ENCODE data around the gene KCNG2. TPM values are rescaled to one million over a fixed set of nuclear protein-coding genes. Genes with fewer than 3 reads are reported as not detected.

Gene KCNG2
- total RNA-seq, 1 experiment from 2014 or later, result not detected

- RAD21 ChIA-PET (ENCODE audit: low non-redundant PET in 1 of 2, low total read pairs in 2 of 2, uncharacterized antibody in 2 of 2, unreplicated experiment in 2 of 2), result no interaction called here
- no peak overlapping the region for H3K4me3 ChIP-seq (replicated peaks in 1 of 2; ENCODE audit: low read depth in 1 of 2, low read length in 2 of 2)
- BruUV-seq (replicated peaks), result no TSS peak
- H3K36me3 ChIP-seq (ENCODE audit: control insufficient read depth in 1 of 2, insufficient read depth in 2 of 2, low read length in 2 of 2), result no peaks in the 10 kb centered on the region
- no peak overlapping the region for H3K4me2 ChIP-seq (ENCODE audit: low read length)
- no peaks in the 10 kb centered on the region for H3K9me3 ChIP-seq (ENCODE audit: control insufficient read depth in 1 of 2, insufficient read depth in 1 of 2, low read depth in 1 of 2, low read length in 2 of 2)
- H3K9me2 ChIP-seq (ENCODE audit: insufficient read depth), result no peaks in the 10 kb centered on the region
- POLR2A ChIA-PET, result no interaction called here
- H3K27ac ChIP-seq (ENCODE audit: low read depth, low read length), result no peak overlapping the region
- DNase-seq (ENCODE audit: low read depth, low spot score) (no peak), ATAC-seq (no peak)
- no peak overlapping the region for H2AFZ ChIP-seq (ENCODE audit: low read depth, low read length, poor library complexity, severe bottlenecking)
- CTCF ChIA-PET, result no interaction called here
- TF ChIP-seq CEBPB (IDR thresholded peaks at IDR 0.05; ENCODE audit: low read depth) (no peak), JUND (IDR thresholded peaks at IDR 0.05) (no peak), EZH2phosphoT487 (IDR thresholded peaks at IDR 0.05; ENCODE audit: borderline replicate concordance) (no peak), ATF3 (IDR thresholded peaks at IDR 0.05) (no peak), MAX (IDR thresholded peaks at IDR 0.05) (no peak)
- H4K20me1 ChIP-seq (ENCODE audit: insufficient read depth), result no peaks in the 10 kb centered on the region
- no peaks in the 10 kb centered on the region for H3K79me2 ChIP-seq (ENCODE audit: insufficient read depth, low read length)
- no peaks in the 10 kb centered on the region; a peak in 1 of 4 replicates for H3K4me1 ChIP-seq (ENCODE audit: control insufficient read depth in 1 of 2, insufficient read depth in 2 of 2, low read length in 2 of 2)
- intact Hi-C loops (cut with micrococcal nuclease), result no loop called here
- no peak overlapping the region for H3K9ac ChIP-seq (ENCODE audit: low read length)
- no peaks in the 10 kb centered on the region for H3K27me3 ChIP-seq (ENCODE audit: insufficient read depth, low read length)
Observed at GRCh38 chr18:79851950-79852349, 54.2 kb downstream of the KCNG2 start.

DNA sequence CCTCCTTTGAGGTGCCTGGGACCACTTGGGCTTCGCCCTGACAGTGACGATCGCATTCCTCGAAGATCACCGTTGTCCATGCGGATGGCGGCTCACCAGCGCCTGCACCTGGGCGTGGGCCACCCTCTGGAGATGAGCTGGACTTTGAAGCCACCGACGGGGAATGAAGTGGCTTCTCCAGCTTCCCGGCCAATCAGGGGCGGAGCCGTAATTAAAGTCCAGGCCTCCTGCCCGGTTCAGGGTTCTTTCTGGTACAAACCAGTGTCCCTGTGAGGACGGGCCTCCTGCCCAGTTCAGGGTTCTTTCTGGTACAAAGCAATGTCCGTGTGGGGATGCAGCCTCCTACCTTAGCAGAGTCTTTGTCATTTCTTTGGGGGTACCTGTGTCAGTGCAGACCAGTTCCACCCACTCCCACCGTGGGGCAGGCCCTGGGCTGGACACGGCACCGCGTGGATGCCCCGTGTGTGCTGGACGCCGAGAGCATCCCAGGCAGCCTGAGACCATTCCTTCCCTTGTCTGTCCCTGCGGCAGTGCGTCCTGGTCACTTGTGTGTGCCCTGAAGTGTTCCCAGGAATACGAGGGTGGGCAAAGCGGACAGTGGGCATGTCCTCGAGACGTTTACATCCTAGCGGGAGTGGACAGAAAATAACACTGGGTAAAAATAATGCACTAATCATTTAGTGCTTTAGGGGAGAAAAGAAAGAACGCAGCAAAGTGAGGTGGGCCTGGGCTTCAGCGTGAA lies 55.0 kb downstream of the KCNG2 start:
- H3K9me2 ChIP-seq (ENCODE audit: insufficient read depth), result no peaks in the 10 kb centered on the region
- no peak overlapping the region for H3K27ac ChIP-seq (ENCODE audit: low read depth, low read length)
- ChIA-PET RAD21 (ENCODE audit: low non-redundant PET in 1 of 2, low total read pairs in 2 of 2, uncharacterized antibody in 2 of 2, unreplicated experiment in 2 of 2) (no interaction called here), POLR2A (no interaction called here), CTCF (no interaction called here)
- no peaks in the 10 kb centered on the region; a peak in 1 of 4 replicates for H3K4me1 ChIP-seq (ENCODE audit: control insufficient read depth in 1 of 2, insufficient read depth in 2 of 2, low read length in 2 of 2)
- H3K36me3 ChIP-seq (ENCODE audit: control insufficient read depth in 1 of 2, insufficient read depth in 2 of 2, low read length in 2 of 2), result no peaks in the 10 kb centered on the region
- no peaks in the 10 kb centered on the region for H3K27me3 ChIP-seq (ENCODE audit: insufficient read depth, low read length)
- no peaks in the 10 kb centered on the region for H3K79me2 ChIP-seq (ENCODE audit: insufficient read depth, low read length)
- no peak overlapping the region for H3K4me2 ChIP-seq (ENCODE audit: low read length)
- DNase-seq (ENCODE audit: low read depth, low spot score), result no peak
- H2AFZ ChIP-seq (ENCODE audit: low read depth, low read length, poor library complexity, severe bottlenecking), result no peak overlapping the region
- no peak for ATAC-seq
- no peak overlapping the region for H3K4me3 ChIP-seq (replicated peaks in 1 of 2; ENCODE audit: low read depth in 1 of 2, low read length in 2 of 2)
- H3K9ac ChIP-seq (ENCODE audit: low read length), result no peak overlapping the region
- H4K20me1 ChIP-seq (ENCODE audit: insufficient read depth), result no peaks in the 10 kb centered on the region
- BruUV-seq (replicated peaks), result no TSS peak
- intact Hi-C loops (cut with micrococcal nuclease), result no loop called here
- no peaks in the 10 kb centered on the region for H3K9me3 ChIP-seq (ENCODE audit: control insufficient read depth in 1 of 2, insufficient read depth in 1 of 2, low read depth in 1 of 2, low read length in 2 of 2)
- TF ChIP-seq SRF (IDR thresholded peaks at IDR 0.05; ENCODE audit: low read depth) (no peak), POLR2AphosphoS5 (IDR thresholded peaks at IDR 0.05; ENCODE audit: low read depth, low read length) (no peak), SP1 (IDR thresholded peaks at IDR 0.05; ENCODE audit: low read depth) (no peak), POLR2A (IDR thresholded peaks at IDR 0.05; ENCODE audit: borderline replicate concordance, extremely low read depth, insufficient read depth, insufficient read length) (no peak), JUND (IDR thresholded peaks at IDR 0.05) (no peak), CBX3 (IDR thresholded peaks at IDR 0.05; ENCODE audit: low read depth) (no peak), ATF3 (IDR thresholded peaks at IDR 0.05) (no peak), RAD21 (IDR thresholded peaks at IDR 0.05; ENCODE audit: low read depth) (no peak), EZH2phosphoT487 (IDR thresholded peaks at IDR 0.05; ENCODE audit: borderline replicate concordance) (no peak), EZH2 (IDR thresholded peaks at IDR 0.05) (no peak), FOSL1 (IDR thresholded peaks at IDR 0.05; ENCODE audit: low read depth) (no peak), ZNF274 (IDR thresholded peaks at IDR 0.05; ENCODE audit: low read depth, low read length) (no peak), TCF7L2 (IDR thresholded peaks at IDR 0.05; ENCODE audit: borderline replicate concordance, extremely low read depth, insufficient read depth, insufficient read length) (no peak), CEBPB (IDR thresholded peaks at IDR 0.05; ENCODE audit: low read depth) (no peak), EGR1 (IDR thresholded peaks at IDR 0.05; ENCODE audit: low read depth) (no peak), YY1 (IDR thresholded peaks at IDR 0.05; ENCODE audit: extremely low read depth, insufficient replicate concordance, low read depth, low read length) (no peak)
- TF ChIP-seq, protein P1, sequence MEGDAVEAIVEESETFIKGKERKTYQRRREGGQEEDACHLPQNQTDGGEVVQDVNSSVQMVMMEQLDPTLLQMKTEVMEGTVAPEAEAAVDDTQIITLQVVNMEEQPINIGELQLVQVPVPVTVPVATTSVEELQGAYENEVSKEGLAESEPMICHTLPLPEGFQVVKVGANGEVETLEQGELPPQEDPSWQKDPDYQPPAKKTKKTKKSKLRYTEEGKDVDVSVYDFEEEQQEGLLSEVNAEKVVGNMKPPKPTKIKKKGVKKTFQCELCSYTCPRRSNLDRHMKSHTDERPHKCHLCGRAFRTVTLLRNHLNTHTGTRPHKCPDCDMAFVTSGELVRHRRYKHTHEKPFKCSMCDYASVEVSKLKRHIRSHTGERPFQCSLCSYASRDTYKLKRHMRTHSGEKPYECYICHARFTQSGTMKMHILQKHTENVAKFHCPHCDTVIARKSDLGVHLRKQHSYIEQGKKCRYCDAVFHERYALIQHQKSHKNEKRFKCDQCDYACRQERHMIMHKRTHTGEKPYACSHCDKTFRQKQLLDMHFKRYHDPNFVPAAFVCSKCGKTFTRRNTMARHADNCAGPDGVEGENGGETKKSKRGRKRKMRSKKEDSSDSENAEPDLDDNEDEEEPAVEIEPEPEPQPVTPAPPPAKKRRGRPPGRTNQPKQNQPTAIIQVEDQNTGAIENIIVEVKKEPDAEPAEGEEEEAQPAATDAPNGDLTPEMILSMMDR (IDR thresholded peaks at IDR 0.05 in 2 of 3, conservative IDR thresholded peaks at IDR 0.05 in 1 of 3; ENCODE audit: borderline replicate concordance in 1 of 3, insufficient read depth in 1 of 3, low read depth in 2 of 3, low read length in 2 of 3), result no peak

Measured in HCT116 (cell line).